Stimulated activated CD8-positive, alpha-beta memory T cell treated with anti-CD3 and anti-CD28 coated beads, Interleukin-4, amount 100 ng/mL, for 24 hours (primary cell): ENCODE results near the gene AP5S1.
"Not testable (repeated sequence)": the region's sequence is repeated elsewhere in the genome, so short reads cannot be mapped to it uniquely, and the experiment has no call there.

Experiments
- DNase-seq: peaks from one replicate; pipeline ENCODE4 v3.0.0-alpha.2; 2020; ENCODE audit warnings: low read depth

The AP5S1 gene

DNA sequence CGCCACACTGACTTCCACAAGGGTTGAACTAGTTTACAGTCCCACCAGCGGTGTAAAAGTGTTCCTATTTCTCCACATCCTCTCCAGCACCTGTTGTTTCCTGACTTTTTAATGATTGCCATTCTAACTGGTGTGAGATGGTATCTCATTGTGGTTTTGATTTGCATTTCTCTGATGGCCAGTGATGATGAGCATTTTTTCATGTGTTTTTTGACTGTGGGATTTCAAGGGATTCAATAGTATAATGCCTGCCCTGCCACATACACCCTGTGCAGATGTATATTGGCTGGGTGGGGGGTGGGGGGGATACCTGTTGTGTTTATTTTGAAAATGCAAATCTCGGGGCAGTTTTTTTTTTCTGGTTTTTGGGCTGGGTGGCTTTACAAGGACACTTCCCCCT is 26.2 kb upstream of the AP5S1 start:
- not testable (repeated sequence) for DNase-seq

- no peak for DNase-seq
Observed at GRCh38 chr20:3794701-3795420, 25.5 kb upstream of the AP5S1 start.

GRCh38 chr20:3795511-3796468 is 24.6 kb upstream of the AP5S1 start, which contains the start of gene CDC25B:
TSS of gene CDC25B (plus strand) at chr20:3796310. CDS start at chr20:3796532, 222 bp downstream.
- peak; percentile 84 for DNase-seq

- DNase-seq: no peak
Observed at GRCh38 chr20:3796477-3797225, 23.7 kb upstream of the AP5S1 start.

DNA sequence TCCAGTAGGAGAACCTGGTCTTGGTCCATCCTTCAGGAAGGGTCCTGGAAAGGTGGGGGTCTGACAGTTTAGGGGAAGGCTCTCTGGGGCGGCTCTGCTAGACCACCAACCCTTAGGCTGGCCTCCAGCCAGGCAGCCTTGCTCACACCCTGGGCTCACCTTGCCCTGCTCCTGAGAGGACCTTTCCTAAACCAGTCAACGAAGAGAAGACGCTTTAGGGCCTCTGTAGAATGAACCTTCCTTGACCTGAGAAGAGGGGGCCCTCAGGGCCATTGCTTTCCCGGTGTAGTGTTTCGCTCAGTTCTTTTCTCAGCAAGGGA is 23.2 kb upstream of the AP5S1 start:
- no peak for DNase-seq

- DNase-seq: no peak
Observed at GRCh38 chr20:3797592-3798372, 22.6 kb upstream of the AP5S1 start.

DNA sequence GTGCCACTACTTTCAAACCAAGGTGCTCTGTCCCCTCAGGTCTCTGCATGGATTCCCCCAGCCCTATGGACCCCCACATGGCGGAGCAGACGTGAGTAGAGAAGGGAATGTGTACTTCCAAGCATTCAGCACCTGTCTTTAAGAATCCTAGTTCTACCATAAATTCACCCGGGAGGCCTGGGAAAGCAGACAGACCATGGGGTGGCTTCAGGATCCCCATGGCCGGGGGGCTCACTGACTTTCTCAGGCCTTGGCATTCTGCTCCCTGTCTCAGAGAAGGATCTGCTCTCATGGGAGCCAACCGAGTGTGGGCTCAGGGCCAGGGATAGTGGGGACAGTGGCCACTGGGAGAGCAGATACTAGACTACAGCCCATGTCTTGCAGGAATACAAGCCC is 22.0 kb upstream of the AP5S1 start:
- no peak for DNase-seq

- no peak for DNase-seq
Observed at GRCh38 chr20:3798908-3799248, 21.5 kb upstream of the AP5S1 start.

- DNase-seq: no peak
Observed at GRCh38 chr20:3800256-3800877, 20.0 kb upstream of the AP5S1 start.

- DNase-seq: no peak
Observed at GRCh38 chr20:3800878-3801260, 19.5 kb upstream of the AP5S1 start.

DNA sequence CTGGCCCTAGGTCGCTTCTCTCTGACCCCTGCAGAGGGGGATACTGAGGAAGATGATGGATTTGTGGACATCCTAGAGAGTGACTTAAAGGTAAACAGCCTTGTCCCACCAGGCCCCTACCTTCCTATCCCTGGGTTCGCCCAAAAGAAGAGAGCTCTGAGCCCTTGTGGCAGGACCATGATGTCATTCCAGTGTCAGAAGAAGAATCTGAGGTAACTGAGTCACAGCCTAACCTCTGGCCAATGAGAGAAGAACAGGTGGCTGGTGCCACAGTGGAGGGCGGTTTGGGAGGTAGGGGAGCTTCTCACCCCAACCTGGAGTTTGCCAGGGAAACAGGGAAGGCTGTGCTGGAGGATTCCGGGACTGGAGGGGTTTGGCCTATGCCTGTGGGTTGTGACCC is 19.0 kb upstream of the AP5S1 start:
- no peak for DNase-seq

DNA sequence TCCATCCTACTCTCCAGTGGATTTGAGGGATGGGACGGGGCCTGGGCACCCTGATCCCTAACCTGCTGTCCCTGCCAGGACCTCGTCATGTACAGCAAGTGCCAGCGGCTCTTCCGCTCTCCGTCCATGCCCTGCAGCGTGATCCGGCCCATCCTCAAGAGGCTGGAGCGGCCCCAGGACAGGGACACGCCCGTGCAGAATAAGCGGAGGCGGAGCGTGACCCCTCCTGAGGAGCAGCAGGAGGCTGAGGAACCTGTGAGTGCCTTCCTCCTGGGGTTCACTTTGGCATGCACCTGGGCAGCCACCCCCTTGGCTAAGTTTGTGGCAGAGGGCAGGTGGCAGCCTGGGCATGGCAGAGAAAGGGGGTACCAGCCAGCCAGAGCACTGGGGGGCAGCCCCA is 18.5 kb upstream of the AP5S1 start:
- DNase-seq: no peak

- DNase-seq: no peak
Observed at GRCh38 chr20:3802524-3803239, 17.7 kb upstream of the AP5S1 start.

DNA sequence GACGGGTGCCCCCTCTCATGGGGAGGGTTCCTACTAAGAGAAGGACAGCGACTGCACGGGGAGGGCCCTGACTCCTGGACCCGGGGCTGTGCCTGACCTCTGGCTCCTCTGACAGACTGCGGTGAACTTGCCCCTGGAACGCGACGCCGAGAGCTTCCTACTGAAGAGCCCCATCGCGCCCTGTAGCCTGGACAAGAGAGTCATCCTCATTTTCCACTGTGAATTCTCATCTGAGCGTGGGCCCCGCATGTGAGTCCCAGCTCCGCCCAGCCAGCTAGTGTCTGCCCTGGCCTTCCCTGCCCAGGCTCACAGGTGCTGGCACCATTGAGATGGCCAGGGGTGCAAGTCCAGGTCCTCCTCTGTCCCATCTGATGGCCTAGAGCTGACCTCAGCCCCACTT is 17.1 kb upstream of the AP5S1 start:
- no peak for DNase-seq

DNA sequence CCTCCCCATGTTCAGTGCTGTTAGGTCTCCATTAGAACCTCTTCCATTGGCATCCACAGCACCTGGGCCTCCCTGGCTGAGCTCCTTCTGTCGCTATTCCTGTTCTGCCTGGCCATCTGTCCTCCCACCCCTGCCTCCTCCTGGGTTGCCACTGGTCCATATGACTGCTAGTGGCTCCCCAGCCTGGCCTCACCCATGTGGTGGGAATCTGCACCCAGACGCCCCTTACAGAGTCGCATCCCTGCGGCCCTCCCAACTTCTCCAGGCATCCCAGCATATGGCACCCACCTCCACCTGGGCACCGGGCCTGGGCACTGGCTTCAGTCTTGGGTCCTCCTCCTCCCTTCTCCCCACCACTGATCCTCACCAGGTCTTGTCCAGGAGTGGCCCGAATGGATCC is 16.5 kb upstream of the AP5S1 start:
- DNase-seq: no peak

DNA sequence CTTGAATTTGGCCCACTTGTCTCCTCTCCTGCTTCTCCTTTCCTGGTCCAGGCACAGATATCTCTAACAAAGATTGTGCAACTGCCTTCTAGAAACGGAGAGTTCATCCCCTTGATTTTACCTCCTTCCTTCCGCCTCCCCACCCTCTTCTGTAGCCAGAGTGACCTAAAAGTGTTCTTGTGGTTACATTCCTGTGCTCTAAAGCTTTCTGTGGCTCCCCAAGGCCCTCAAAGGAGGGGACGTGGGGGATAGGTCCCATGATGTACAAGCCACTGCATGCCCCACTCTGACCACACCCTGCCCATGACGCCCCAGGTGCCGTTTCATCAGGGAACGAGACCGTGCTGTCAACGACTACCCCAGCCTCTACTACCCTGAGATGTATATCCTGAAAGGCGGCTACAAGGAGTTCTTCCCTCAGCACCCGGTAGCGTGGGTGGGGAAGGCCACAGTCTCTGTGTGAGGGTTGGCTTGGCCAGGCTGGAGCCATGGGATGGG is 16.0 kb upstream of the AP5S1 start:
- no peak for DNase-seq

DNA sequence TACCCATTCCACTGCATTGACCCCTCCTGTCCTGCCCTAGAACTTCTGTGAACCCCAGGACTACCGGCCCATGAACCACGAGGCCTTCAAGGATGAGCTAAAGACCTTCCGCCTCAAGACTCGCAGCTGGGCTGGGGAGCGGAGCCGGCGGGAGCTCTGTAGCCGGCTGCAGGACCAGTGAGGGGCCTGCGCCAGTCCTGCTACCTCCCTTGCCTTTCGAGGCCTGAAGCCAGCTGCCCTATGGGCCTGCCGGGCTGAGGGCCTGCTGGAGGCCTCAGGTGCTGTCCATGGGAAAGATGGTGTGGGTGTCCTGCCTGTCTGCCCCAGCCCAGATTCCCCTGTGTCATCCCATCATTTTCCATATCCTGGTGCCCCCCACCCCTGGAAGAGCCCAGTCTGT is 15.6 kb upstream of the AP5S1 start:
- no peak for DNase-seq

DNA sequence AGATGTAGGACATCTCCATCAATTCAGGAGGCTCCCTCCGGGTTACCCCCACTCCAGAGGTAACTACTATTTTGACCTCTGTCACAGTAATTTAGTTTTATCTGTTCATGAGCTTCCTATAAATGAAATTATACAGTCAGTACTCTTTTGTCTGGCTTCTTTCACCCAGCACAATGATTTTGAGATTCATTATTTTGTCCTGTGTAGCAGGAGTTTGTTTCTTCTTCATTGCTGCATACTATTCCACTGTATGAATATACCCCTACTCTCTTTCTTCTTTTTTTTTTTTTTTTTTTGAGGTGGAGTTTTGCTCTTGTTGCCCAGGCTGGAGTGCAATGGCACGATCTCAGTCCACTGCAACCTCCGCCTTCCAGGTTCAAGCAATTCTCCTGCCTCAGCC is 11.8 kb upstream of the AP5S1 start:
- DNase-seq: no peak

- peak; percentile 89 for DNase-seq
Observed at GRCh38 chr20:3811467-3812258, 8.7 kb upstream of the AP5S1 start.

DNA sequence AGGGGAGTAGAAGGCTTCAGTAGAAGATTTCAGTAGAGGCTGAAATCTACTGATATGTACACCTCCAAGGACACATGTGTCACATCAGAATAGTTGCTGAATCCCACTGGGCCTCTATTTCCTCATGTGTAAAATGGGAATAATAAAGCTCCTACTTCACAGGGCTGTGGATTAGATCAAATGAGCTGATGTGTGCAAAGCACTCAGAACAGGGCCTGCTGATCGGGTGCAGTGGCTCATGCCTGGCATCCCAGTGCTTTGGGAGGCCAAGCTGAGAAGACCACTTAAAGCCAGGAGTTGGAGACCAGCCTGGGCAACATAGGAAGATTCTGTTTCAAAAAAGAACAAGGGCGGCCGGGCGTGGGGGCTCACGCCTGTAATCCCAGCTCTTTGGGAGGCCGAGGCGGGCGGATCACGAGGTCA is 8.1 kb upstream of the AP5S1 start:
- DNase-seq: no peak
